ENCODE results near the gene EPPIN. TPM values are rescaled to one million over a fixed set of nuclear protein-coding genes. Genes with fewer than 3 reads are reported as not detected.

EPPIN gene
- total RNA-seq, 1 experiment from 2014 or later: 0.26 TPM

DNA sequence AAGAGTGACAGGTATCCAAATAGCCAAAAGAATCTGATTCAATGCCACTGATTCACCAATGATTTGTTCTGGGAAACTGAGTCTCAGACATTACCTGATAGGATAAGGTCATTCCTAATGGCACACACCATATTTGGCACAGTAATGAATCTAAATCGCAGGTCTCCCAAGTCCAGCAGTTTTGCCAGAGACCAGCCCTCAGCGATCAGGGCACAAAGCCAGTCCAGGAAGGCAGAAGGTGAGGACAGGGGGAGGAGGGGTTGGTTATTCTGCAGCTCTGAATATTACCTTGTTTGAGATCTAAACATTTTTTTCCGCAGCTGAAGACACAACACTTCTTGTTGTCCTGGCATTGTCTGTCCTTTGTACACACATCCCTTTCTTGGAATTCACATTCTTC is 1.9 kb downstream of the EPPIN start (continued):
- TF ChIP-seq, protein P1, sequence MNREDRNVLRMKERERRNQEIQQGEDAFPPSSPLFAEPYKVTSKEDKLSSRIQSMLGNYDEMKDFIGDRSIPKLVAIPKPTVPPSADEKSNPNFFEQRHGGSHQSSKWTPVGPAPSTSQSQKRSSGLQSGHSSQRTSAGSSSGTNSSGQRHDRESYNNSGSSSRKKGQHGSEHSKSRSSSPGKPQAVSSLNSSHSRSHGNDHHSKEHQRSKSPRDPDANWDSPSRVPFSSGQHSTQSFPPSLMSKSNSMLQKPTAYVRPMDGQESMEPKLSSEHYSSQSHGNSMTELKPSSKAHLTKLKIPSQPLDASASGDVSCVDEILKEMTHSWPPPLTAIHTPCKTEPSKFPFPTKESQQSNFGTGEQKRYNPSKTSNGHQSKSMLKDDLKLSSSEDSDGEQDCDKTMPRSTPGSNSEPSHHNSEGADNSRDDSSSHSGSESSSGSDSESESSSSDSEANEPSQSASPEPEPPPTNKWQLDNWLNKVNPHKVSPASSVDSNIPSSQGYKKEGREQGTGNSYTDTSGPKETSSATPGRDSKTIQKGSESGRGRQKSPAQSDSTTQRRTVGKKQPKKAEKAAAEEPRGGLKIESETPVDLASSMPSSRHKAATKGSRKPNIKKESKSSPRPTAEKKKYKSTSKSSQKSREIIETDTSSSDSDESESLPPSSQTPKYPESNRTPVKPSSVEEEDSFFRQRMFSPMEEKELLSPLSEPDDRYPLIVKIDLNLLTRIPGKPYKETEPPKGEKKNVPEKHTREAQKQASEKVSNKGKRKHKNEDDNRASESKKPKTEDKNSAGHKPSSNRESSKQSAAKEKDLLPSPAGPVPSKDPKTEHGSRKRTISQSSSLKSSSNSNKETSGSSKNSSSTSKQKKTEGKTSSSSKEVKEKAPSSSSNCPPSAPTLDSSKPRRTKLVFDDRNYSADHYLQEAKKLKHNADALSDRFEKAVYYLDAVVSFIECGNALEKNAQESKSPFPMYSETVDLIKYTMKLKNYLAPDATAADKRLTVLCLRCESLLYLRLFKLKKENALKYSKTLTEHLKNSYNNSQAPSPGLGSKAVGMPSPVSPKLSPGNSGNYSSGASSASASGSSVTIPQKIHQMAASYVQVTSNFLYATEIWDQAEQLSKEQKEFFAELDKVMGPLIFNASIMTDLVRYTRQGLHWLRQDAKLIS (CRISPR knock-in tag; IDR thresholded peaks at IDR 0.05; ENCODE audit: borderline replicate concordance): no peak
- TF ChIP-seq, protein P2, sequence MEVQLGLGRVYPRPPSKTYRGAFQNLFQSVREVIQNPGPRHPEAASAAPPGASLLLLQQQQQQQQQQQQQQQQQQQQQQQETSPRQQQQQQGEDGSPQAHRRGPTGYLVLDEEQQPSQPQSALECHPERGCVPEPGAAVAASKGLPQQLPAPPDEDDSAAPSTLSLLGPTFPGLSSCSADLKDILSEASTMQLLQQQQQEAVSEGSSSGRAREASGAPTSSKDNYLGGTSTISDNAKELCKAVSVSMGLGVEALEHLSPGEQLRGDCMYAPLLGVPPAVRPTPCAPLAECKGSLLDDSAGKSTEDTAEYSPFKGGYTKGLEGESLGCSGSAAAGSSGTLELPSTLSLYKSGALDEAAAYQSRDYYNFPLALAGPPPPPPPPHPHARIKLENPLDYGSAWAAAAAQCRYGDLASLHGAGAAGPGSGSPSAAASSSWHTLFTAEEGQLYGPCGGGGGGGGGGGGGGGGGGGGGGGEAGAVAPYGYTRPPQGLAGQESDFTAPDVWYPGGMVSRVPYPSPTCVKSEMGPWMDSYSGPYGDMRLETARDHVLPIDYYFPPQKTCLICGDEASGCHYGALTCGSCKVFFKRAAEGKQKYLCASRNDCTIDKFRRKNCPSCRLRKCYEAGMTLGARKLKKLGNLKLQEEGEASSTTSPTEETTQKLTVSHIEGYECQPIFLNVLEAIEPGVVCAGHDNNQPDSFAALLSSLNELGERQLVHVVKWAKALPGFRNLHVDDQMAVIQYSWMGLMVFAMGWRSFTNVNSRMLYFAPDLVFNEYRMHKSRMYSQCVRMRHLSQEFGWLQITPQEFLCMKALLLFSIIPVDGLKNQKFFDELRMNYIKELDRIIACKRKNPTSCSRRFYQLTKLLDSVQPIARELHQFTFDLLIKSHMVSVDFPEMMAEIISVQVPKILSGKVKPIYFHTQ (CRISPR knock-in tag; IDR thresholded peaks at IDR 0.05): no peak
- no peak for TF ChIP-seq GTF2I (CRISPR knock-in tag; conservative IDR thresholded peaks at IDR 0.05)
- no peak for TF ChIP-seq TEAD1 (CRISPR knock-in tag; IDR thresholded peaks at IDR 0.05)
- TF ChIP-seq NR1H2 (CRISPR knock-in tag; IDR thresholded peaks at IDR 0.05): no peak
- TF ChIP-seq ESRRA (CRISPR knock-in tag; IDR thresholded peaks at IDR 0.05; ENCODE audit: borderline replicate concordance): no peak
- TF ChIP-seq ZNF263 (CRISPR knock-in tag; IDR thresholded peaks at IDR 0.05; ENCODE audit: low read depth): no peak
- TF ChIP-seq, protein P3, sequence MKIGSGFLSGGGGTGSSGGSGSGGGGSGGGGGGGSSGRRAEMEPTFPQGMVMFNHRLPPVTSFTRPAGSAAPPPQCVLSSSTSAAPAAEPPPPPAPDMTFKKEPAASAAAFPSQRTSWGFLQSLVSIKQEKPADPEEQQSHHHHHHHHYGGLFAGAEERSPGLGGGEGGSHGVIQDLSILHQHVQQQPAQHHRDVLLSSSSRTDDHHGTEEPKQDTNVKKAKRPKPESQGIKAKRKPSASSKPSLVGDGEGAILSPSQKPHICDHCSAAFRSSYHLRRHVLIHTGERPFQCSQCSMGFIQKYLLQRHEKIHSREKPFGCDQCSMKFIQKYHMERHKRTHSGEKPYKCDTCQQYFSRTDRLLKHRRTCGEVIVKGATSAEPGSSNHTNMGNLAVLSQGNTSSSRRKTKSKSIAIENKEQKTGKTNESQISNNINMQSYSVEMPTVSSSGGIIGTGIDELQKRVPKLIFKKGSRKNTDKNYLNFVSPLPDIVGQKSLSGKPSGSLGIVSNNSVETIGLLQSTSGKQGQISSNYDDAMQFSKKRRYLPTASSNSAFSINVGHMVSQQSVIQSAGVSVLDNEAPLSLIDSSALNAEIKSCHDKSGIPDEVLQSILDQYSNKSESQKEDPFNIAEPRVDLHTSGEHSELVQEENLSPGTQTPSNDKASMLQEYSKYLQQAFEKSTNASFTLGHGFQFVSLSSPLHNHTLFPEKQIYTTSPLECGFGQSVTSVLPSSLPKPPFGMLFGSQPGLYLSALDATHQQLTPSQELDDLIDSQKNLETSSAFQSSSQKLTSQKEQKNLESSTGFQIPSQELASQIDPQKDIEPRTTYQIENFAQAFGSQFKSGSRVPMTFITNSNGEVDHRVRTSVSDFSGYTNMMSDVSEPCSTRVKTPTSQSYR (CRISPR knock-in tag; IDR thresholded peaks at IDR 0.05): no peak
- TF ChIP-seq, protein P4, sequence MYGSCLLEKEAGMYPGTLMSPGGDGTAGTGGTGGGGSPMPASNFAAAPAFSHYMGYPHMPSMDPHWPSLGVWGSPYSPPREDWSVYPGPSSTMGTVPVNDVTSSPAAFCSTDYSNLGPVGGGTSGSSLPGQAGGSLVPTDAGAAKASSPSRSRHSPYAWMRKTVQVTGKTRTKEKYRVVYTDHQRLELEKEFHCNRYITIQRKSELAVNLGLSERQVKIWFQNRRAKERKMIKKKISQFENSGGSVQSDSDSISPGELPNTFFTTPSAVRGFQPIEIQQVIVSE (CRISPR knock-in tag; IDR thresholded peaks at IDR 0.05; ENCODE audit: borderline replicate concordance): no peak

DNA sequence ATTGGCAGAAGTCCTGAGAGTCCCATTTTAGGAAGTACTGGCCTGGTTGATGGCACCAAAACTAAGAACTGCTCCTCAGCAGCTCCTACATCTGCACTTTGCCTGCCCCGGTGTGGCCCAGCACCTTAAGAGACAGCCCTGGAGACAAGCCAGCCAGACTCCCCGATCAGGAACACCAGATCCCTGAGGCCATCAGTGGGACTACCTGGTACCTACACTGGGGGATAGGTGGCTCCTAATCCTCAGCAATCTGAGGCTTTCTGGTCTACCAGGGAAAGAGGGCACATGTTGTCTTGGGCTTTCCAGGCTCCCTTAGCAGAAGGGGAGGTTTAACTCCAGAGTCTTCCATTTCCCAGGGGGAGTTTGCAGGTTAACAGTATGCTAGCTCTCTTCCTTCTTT is 7.8 kb downstream of the EPPIN start, which contains the start of gene WFDC6:
WFDC6 (minus strand) TSS at position 101 of the 400 bp plus-strand sequence; CDS start at position 26, 75 bp downstream.
- peaks cover 6% of the 10 kb centered on the region for H3K4me1 Mint-ChIP-seq
- no peak within 1 kb of the TSS for H3K4me3 Mint-ChIP-seq
- no peak for DNase-seq (ENCODE audit: low spot score)
- H3K27me3 Mint-ChIP-seq (ENCODE audit: low read depth): no peaks in the 10 kb centered on the region
- CTCF ChIA-PET: interaction anchor here (1.2 to 2.9 kb wide), 5 partner anchors 37 to 401 kb away, joined by 3 to 44 read pairs (median 5); partner anchors contain the start of gene WFDC10A
- no peaks in the 10 kb centered on the region for H3K36me3 Mint-ChIP-seq
- peaks cover 3% of the 10 kb centered on the region; the same call in 1 of the 2 replicates for H3K9me3 Mint-ChIP-seq
- POLR2A ChIA-PET: no interaction called here
- H3K27ac Mint-ChIP-seq: no peak within 1 kb of the TSS
- ATAC-seq: no peak
- TF ChIP-seq, protein P2 (CRISPR knock-in tag; IDR thresholded peaks at IDR 0.05): no peak
- TF ChIP-seq, protein P5, sequence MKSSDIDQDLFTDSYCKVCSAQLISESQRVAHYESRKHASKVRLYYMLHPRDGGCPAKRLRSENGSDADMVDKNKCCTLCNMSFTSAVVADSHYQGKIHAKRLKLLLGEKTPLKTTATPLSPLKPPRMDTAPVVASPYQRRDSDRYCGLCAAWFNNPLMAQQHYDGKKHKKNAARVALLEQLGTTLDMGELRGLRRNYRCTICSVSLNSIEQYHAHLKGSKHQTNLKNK (CRISPR knock-in tag; IDR thresholded peaks at IDR 0.05): no peak
- TF ChIP-seq EMX1 (CRISPR knock-in tag; IDR thresholded peaks at IDR 0.05) (no peak), FOXP1 (CRISPR knock-in tag; IDR thresholded peaks at IDR 0.05; ENCODE audit: borderline replicate concordance) (no peak), SP1 (CRISPR knock-in tag; conservative IDR thresholded peaks at IDR 0.05) (no peak), ZNF121 (CRISPR knock-in tag; IDR thresholded peaks at IDR 0.05) (no peak), SOX15 (CRISPR knock-in tag; IDR thresholded peaks at IDR 0.05) (no peak), KAT7 (CRISPR knock-in tag; IDR thresholded peaks at IDR 0.05; ENCODE audit: borderline replicate concordance) (no peak), NFE2L1 (CRISPR knock-in tag; IDR thresholded peaks at IDR 0.05) (no peak), IRF2 (CRISPR knock-in tag; IDR thresholded peaks at IDR 0.05; ENCODE audit: borderline replicate concordance, low read depth) (no peak)
- TF ChIP-seq, protein P6, sequence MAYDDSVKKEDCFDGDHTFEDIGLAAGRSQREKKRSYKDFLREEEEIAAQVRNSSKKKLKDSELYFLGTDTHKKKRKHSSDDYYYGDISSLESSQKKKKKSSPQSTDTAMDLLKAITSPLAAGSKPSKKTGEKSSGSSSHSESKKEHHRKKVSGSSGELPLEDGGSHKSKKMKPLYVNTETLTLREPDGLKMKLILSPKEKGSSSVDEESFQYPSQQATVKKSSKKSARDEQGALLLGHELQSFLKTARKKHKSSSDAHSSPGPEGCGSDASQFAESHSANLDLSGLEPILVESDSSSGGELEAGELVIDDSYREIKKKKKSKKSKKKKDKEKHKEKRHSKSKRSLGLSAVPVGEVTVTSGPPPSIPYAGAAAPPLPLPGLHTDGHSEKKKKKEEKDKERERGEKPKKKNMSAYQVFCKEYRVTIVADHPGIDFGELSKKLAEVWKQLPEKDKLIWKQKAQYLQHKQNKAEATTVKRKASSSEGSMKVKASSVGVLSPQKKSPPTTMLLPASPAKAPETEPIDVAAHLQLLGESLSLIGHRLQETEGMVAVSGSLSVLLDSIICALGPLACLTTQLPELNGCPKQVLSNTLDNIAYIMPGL (CRISPR knock-in tag; IDR thresholded peaks at IDR 0.05): no peak
- TF ChIP-seq, protein P7, sequence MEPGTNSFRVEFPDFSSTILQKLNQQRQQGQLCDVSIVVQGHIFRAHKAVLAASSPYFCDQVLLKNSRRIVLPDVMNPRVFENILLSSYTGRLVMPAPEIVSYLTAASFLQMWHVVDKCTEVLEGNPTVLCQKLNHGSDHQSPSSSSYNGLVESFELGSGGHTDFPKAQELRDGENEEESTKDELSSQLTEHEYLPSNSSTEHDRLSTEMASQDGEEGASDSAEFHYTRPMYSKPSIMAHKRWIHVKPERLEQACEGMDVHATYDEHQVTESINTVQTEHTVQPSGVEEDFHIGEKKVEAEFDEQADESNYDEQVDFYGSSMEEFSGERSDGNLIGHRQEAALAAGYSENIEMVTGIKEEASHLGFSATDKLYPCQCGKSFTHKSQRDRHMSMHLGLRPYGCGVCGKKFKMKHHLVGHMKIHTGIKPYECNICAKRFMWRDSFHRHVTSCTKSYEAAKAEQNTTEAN (CRISPR knock-in tag; IDR thresholded peaks at IDR 0.05): no peak
